ENCODE data around the gene MSANTD4. TPM values are rescaled to one million over a fixed set of nuclear protein-coding genes. Genes with fewer than 3 reads are reported as not detected.
"Not testable (repeated sequence)": the region's sequence is repeated elsewhere in the genome, so short reads cannot be mapped to it uniquely, and the experiment has no call there.

Gene MSANTD4
- total RNA-seq, 1 donor from 2014 or later = 16.8 TPM

DNA sequence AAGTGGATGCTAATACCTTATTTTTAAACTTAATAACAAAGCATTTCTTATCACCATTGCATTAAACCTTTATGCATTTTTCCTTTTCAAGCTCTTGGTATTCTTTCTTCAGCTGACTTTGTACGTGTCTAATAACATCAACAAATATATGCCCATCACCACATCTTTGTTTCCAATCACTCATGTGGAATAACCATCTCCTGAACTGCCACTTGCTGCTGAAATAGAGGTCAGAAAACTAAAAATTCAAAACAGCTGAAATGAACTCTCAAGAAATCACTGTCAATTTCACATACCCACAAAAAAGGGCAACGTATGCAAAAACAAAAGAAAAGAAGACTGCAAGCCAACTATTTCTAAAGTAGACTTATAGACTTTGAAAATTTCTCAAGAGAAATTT, 7.4 kb downstream of the MSANTD4 start:
- intact Hi-C loops (cut with micrococcal nuclease) = no loop called here

DNA sequence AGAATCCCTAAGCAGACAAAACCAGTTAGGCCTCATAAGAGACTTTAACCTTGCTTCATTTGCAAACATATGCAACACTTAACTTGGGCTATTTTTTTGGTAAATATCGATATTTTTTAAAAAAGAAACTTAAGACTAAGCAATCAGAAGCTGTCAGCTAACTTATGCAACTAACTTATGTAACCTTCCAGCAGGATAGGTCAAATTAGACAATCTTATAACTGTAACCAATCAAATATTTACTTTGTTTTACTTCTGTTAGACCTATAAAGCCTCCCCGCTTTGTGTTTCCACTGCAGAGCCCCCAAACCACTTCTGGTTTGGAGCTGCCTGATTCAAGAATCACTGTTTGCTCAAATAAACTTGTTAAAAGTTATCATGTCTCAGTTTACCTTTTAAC, 8.0 kb downstream of the MSANTD4 start:
- intact Hi-C loops (cut with micrococcal nuclease) = no loop called here

DNA sequence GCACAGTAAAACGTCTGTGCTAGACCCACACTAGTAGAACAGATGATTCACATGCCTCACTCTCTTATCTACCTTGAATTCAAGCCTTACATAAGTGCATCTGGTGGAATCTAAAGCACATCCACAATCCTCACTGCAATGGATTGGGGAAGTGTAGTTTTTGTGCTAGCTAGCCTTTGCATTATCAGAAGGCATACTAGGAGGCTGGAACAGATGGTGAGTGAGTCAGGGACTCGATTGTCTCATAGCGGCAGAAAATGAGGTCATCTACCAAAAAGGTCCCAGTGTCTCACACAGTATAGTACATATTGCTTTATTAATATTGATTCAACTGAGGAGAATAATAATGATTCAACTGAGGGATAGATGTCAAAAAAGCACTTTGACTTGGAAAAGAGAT, 9.3 kb downstream of the MSANTD4 start:
- intact Hi-C loops (cut with micrococcal nuclease) = loop anchor here (1.0 kb wide), 1 partner anchor 19 kb away; no protein-coding TSS in a partner anchor

DNA sequence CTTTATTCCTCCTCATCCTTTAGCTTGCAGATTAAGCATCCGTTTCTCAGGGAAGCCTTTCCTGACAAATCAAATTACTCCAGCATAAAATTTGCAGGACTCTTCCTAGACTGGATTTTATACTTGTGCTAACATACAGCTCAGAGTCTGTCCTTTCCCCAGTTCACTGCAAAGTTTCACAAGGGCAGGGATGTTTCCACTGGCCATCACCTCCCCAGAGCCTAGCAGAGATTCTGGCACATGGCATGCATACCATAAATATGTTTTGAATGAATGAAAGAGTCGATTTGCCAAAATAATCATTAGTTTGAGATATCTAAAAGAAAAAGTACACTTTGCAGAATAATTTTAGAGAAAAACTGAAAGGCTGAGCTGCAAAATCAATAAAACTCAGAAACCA, 10.6 kb downstream of the MSANTD4 start:
- intact Hi-C loops (cut with micrococcal nuclease) = no loop called here

- intact Hi-C loops (cut with micrococcal nuclease) = not testable (repeated sequence)
These were observed 18.9 kb downstream of the MSANTD4 start for GRCh38 chr11:106003094-106003493.

DNA sequence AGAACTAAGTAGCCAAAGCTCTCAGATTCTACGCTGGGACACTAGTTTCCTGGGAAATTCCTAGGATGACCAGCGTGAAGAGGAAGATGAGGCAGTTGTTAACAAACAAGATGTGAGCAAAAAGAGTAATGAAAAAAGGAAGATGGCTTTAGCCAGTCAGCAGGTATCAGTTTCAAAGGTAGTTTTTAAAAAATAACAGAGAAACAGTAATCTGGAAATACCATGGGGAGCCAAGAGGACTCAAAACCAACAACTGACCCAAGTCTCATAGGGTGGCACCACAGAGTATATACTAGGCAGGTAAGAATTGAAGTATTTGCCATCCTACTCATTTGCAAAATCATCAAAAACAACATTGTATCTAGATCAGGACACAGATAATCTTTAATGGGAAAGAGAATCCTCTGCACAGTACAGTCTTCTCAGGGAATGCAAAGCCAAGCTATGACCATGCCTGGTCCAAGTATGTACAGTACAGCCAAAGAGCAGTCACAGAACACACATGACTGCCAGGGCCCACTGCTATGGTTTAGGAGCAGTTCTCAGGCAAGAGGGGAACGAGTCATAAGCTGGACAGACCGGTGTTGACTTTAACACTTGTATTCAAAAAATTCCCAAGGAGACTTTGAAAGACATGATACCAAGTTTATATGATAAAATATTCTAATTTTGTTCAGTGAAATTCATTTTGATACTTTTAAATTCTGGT, 20.6 kb downstream of the MSANTD4 start:
- intact Hi-C loops (cut with micrococcal nuclease) = no loop called here

- intact Hi-C loops (cut with micrococcal nuclease) = no loop called here
These were observed 30.2 kb downstream of the MSANTD4 start for GRCh38 chr11:105991888-105992287.

DNA sequence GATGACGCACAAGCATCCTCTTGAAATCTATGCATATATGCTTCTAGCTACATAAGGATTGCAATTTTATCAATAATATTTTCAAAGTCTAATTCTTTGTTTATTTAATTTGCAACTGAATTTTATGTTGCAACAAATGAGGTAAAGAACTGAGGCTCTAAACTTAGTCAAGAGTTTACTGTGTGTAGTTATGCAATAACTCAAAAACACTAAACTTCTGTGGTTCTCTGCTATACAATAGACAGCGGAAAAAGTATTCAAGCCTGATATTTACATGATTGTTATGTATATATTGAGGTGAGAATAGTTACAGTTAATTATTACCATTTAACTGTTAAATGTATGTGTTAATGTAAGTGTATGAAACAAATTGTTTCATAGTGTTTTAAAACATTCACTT, 32.9 kb downstream of the MSANTD4 start:
- intact Hi-C loops (cut with micrococcal nuclease) = no loop called here

DNA sequence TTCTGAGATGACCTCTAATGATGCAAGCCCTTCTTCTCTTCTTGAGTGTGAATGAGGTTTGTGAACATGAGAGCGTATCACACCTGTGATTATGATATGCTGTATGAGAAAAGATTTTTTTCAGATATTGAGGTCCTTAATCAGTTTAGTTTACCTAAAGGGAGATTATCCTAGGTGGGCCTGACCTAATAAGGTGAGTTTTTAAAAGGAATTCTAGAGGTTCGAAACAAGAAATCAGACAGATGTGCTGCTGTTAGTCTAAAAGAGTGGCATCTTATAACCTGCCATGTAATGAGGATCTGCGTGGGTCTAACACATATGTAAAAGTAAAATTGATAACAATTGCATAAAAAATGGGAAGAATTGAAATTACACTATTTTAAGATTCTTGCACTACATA, 33.8 kb downstream of the MSANTD4 start:
- intact Hi-C loops (cut with micrococcal nuclease) = no loop called here

DNA sequence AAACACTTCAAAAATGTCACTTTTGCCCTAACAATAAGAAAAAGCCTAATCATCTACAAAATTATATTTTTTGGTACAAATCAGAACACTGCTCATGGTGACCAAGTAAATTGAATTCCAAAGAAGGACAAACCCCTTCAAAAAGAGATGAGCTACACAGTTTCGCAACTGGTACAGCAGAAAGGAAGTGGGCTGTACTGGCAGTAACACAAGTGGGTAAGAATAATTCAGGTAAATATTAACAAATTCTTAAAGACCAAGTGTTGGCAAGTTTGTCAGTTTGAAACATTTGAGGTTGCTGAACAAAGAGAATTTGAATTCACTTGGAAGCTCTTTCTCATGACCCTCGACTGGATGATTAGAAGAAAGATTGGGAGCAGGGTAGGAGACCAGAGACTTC, 35.5 kb downstream of the MSANTD4 start:
- intact Hi-C loops (cut with micrococcal nuclease) = no loop called here

GRCh38 chr11:105979997-105980703, 41.9 kb downstream of the MSANTD4 start:
- intact Hi-C loops (cut with micrococcal nuclease) = no loop called here

- intact Hi-C loops (cut with micrococcal nuclease) = no loop called here
These were observed 46.9 kb downstream of the MSANTD4 start for GRCh38 chr11:105975128-105975527.

DNA sequence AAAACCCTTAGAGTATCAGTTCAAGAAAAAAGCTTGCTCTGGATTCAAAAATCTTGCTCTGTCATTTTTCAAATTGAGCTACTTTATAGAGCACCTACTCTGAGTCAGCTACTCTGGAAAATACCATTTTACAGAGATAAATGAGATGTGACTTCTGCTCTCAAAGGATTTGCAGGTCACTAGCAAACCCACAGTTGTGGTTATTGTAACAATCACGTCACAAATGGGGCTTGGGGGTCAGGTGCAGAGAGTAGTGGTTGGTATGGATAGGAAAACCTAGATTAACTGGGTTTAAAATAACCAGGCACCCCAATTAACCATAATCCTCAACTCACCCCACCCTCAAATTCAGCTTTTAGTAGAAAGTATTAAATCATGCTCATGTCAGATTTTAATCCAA, 52.3 kb downstream of the MSANTD4 start:
- intact Hi-C loops (cut with micrococcal nuclease) = no loop called here

- intact Hi-C loops (cut with micrococcal nuclease) = no loop called here
These were observed 53.9 kb downstream of the MSANTD4 start for GRCh38 chr11:105968021-105968697.

DNA sequence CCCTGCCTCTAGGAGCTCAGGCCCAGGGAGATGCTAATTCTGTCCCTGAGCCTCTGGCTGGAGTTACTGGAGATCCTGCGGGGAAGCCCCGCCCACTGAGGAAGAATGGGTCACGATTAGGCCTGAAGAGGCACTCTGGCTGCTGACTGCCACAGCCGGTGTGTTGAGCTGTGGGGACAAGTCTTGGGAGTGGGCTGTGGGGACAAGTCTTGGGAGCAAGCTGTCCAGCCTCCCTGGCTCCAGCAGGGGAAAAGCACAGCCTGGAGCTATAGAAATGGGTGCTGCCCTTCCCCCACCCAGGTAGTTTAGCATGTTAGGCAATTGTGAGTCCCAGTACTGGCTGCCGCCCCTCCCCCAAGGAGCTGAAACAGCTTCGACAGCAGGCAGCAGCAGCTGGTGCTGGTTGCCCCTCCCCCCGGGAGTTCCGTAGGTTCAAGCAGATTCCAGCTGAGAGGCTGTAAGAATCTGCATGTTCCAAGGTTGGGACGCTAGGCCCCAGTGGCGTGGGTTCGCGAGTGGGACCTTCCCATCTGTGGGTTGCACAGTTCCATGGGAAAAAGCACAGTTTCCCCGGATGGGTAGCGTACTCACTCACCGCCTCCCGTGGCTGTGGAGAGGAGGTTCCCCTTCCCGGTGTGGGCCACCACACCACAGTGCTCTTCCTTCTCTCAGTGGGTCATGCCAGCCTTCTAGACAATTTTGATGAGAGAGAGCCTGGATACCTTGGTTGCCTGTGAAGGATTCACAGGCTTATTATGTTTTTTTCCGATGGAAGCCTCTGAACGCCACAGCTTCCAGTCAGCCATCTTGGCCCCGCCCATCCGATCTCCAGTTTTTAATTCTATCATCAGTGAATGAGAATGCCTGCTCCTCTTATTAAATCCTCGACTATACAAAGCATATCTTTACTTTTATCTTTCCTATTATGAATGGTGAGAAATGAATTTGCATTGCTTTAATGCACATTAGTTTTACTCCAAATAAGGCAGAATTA, 61.5 kb downstream of the MSANTD4 start:
- intact Hi-C loops (cut with micrococcal nuclease) = no loop called here

Other genes with a start within 250 kb of the MSANTD4 start
- gene KBTBD3, start 55.1 kb upstream of the MSANTD4 start, total RNA-seq = 6.8 and 7.5 TPM in 2 replicates
- 29.8 and 33.1 TPM in 2 replicates for gene AASDHPPT, start 55.4 kb upstream of the MSANTD4 start, total RNA-seq